ENCODE data around the gene TNS1.

Gene TNS1

DNA sequence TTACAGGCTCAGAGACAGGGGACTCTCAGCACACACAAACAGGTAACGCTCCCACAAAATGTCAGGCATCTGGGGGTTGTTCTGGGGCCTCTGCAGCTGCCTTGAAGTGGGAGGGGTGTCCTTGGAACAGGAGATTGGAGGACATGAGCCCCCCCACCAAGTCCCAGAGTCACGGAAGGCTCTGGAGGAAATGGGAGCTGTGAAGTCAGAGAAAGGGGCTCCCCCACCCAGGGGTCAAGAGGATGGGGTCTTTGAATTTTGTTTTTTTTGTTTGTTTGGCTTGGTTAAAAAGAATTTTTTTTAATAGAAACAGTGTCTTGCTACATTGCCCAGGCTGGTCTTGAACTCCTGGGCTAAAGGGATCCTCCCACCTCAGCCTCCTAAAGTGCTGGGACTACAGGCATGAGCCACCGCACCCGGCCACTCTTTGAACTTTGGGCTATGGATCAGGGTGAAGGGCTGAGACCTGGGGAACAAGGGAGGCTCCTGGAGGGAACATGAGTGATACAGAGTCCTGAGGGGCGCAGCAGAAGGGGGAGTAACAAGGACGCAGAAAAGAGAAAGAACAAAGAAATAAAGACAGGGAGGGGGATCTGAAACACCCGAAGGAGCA is 46.8 kb downstream of the TNS1 start:
- no peak for DNase-seq

DNA sequence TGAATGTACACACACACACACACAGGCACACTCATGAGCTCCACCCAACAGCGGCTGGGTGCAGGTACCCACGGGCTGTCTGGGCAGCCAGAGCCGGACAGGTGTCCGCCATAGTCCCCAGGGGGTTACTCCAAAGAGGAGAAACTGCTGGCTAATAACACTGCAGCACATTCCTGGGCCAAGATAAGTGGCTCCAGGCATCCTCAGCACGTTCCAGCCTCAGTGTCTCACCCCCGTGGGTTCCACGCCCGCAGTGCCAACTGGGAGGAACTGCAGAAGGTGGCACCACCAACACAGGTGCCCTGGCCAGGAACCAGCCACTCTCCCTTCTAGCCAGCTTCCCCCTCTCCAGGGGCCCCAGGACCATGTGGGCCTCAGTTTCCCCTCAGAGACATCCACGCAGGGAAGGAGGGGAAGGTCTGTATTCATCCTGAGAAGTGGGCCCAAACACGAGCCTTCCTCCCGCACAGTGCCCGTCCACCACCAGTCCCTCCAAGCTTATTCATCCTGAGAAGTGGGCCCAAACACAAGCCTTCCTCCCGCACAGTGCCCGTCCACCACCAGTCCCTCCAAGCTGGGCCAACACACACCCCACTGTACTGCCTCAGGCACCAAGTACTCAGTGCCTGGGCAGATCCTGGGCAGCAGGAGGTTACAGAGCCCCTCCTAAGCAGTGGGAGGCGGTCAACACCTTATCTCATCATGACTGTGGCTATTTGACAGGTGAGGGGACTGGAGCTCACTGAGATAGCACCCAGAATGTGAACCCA is 47.6 kb downstream of the TNS1 start:
- DNase-seq: no peak

DNA sequence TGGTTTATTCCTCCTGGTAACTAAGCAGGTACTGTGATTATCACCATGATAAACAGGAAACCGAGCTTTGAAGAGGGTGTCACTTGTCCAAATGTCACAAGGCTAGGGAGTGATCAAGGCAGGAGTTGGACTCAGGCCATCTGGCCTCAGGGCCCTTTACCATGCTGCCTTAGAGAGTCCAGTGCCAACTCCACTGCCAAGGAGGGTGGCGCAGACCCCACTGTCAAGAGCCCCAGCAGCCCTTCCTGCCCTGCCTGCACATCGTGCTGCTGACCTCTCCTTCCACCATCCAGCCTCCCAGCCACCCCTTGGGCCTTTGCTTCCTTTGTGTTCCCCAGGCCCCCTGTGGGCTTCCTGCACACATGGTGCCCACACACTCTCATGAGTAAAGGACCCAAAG is 48.3 kb downstream of the TNS1 start:
- no peak for DNase-seq

DNA sequence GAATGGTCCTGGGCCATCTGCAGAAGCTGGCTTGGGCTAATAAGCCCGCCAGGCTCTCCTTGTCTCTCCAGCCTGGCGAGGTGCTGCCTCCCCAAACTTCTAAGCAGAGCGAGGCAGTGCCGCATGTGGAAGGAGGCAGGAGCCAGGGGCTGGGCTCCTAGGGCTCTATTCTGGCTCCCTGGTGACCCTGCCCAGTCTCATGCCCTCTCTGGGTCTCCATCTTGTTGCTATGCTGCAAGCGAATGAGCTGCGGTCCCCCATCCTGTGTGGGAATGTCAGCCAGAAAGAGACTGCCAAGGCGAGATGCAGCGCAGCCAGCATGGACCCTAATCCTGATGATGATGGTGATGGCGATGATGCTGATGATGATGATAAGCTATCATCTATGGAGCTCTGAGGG is 48.7 kb downstream of the TNS1 start:
- DNase-seq: no peak

DNA sequence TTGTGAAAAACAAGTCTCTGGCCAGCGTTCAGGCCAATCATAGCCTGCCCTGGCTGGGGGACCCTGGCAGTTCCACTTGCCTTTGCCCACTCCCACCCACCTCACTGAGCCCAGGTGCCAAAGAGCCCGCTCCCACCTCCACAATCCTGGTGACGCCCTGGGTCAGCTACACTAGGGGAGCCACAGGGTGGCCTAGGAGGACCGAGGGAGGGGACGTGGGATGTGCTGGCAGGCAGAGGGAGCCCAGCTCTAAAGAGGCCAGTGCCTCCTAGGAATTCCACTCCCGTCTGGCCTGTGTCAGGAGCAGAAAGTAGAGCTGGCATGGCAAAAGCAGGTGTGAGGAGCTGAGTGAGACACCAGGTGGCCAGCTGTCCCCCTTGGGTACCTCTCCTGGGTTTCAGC is 49.3 kb downstream of the TNS1 start:
- no peak for DNase-seq

DNA sequence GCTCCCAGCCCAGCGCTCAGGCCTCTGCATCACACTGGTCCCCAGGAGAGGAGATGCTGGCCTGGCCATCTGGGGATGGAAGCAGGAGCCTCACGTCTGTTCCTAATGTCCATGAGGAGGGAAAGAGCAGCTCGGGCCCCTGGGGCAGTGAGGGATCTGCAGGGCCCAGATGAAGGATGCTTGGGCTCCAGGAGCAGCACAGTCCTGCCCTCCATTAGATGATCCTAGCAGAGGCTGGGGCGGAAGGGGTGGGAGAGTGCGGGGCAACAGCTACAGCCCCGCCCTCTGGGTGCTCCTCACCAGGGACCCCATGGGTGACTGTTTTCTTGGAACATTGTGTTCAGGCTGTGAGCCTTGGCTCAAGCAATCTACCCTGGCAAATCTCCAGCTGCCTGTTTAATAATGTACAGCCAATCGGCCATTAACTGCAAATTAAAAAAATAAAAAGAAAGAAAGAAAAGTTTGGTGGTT is 49.7 kb downstream of the TNS1 start:
- DNase-seq: no peak

DNA sequence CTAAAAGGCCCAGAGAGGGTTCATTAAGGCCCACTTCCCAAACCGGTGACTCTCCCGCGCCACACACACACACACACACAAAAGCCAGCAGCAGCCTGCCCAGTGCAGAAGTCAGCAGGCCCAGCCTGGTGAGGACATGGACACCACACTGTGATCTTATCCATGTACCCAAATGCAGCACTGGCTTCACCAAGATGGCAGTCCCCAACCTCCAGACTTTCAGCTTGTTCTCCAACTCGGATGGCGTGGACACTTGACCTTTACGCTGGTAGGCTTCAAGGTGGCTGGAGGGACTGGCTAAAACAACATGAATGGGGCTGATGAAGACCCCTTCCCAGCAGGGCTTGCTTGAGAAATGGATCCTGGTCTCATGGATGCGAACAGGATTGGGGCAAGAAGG is 50.4 kb downstream of the TNS1 start:
- no peak for DNase-seq

DNA sequence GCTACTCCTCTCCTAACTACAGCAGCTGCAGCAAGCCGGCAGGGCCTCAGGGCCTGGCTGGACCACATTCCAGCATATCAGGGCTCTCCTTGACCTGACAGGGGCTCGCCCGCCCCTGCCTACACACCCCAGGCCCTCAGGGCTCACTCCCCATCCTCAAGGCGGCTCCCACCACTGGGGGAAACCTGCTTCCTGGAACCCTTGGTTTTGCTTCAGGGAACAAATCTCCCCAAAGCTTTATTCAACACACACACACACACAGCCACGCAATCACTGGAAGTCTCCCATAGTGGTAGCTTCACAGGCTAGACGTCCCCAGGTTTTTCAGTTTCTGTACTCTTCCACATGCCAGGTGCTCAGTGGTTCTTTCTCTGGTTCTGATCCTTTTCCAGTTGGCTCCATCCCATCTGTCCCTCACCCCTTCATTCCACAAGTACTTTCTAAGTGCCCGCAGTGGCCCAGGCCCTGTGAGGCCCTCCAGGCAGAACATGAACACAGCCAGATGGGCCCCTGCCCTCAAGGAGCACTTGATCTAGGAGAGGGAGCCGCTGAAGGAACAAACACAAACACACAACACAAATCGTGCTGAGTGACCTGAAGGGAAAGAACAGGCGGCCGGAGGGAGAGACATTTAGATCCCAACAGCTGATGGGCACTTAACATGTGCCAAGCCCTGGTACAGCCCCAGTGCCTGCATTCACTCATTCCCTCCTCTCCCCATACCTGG is 51.1 kb downstream of the TNS1 start:
- no peak for DNase-seq

DNA sequence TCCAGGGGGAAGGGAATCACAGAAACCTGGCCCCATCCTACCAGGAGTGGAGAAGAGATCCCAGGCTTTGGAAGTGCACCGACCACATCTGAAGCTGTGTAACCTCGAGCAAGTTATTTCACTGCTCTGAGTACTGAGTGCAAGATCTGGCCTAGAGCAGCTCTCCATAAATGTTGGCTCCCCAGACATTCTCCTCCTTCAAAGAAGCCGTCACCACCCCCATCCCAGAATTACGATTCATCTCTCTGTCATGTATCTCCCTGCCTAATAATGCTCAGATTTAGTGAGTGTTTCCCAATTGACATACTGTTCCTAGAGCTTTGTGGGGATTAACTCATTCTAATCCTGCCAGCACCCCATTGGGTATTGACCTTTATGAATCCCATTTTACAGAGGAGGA is 51.7 kb downstream of the TNS1 start:
- no peak for DNase-seq

DNA sequence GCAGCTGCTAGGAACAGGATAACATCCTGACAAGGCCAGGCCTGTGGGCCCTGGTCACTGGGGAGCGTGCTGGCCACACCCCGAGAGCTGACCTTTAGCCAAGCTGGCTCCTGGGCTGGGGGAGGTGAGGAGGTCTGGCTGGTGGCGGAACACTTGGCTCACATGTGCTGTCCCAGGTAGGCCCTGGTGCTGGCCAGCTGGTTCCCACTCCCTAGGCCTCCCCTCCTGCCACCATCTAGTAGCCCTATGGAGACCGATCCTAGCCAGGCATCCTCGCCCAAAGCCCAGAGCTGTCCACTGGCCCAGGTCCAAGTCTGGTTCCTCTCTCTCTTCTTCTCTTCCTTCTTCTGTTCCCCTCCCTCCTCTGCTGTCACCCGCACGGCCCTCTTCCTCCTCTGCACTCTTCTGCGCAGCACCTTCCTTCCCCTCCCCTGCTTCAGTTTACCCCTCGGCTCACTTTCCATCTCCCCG is 52.4 kb downstream of the TNS1 start:
- no peak for DNase-seq

DNA sequence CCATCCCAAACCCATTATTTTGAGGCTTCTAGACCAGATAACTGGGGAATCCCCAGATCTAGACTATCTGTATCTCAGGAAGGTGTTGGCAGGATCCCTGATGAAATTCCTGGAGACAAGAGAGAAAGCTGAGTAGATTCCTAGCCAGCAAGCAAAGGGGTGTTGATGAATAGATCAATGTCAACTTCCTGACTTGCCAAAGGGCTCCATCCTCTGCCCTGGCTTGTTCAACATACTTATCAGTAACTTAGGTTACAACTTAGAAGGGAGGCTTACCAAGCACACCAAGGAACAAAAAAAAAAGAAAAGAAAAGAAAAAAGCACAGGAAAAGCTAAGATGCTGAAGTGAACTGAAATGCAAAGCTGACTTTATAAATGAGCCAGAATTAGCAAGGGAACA is 53.3 kb downstream of the TNS1 start:
- DNase-seq: no peak

DNA sequence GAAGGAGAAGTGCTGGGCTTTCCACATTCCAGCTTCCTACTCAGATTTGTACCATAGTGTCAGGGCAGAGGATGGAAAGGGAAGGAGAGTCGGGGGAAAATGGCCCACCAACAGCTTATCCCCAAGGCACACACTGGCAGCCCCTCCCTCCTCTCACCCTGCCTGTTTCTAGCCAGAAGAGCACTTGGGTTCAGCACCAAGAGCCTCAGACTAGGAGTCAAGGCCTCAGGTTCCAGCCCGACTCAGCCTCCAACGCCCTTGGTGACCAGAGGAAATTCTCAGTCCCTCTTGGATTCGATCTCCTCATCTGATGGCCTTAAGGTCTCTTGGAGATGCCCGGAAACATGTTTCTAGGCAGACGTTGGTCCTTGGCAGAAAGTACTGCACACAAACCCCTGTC is 53.9 kb downstream of the TNS1 start:
- no peak for DNase-seq

DNA sequence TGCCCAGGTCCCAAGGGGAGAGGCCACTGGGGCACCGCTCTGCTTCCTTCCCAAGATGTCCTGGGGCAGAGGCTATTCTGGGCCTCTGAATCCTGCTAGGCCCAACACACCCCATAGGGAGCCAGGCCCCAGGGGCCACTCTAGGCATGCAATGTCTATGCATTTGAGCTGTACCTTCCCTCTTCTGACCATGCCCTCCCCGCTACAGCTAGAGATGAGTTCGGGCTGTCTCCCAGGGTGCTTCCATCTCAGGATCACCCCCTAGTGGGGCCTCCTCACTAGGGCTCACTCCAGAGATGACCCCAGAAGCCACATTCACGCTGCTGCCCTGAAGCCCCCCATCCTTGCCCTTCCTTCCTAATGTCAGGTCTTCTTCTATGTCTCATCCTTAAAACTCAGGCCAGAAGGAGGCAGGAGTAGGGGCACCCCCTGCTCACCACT is 54.4 kb downstream of the TNS1 start:
- no peak for DNase-seq

DNA sequence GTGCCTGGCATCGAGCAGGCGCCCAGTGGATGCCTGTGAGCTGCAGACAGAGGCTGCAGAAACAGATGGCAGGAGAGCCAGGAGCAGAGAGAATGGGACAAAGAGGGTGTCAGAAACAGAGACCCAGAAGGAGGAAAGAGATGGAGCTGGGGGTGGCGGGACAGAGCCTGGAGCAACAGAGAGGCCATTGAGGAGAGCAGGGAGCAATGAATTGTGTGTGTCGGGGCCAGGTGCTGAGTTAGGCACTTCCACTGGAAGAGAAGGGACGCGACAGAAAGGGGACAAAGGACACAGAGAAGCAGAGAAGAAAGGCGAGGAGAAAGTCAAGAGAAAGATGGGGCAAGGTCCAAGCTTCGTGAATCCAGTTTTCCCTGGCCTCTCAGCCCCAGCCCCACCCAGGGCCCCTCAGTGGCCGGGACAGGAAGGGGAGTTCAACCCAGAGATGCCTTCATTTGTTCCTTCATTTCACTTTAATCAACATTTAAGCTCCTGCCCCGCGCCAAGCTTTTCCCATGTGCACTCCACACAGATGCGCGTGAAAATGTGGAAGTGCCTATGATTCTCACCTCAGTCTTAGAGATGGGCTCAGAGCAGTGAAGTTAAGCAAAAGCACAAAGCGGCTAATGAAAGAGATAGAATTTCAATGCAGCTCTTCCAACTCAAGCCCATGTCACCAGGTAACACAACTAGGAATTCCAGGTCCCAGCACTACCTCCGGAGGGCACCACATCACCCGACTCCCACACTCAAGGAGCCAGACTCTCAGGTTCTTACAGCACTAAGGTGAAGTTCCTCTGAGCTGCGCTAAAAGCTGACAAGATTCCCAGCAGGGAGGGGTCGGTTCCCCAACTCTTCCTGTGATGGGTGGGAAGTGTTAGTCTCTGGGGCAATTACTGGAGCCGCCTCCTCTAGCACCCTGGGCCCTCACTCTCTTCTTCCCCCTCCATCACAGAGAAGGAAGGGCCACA is 55.1 kb downstream of the TNS1 start:
- no peak for DNase-seq

DNA sequence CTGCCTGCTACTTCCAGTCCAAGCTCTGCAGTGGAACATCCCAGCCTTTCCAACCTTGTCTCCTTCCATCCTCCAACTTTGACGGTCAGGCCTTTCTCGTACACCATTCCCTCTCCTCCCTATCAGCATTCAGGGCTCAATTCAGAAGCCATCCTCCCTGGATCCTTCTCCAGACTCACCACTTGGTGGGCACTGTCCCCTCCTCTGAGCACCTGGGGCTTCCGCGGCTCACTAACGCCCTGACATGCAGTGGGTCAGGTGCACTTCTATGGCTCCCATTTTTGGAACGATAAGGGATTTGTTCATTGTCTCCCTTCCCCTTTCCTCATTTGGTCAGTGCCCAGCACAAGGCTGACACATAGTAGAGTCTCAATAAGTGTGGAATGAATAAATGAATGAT is 56.7 kb downstream of the TNS1 start:
- DNase-seq: no peak

DNA sequence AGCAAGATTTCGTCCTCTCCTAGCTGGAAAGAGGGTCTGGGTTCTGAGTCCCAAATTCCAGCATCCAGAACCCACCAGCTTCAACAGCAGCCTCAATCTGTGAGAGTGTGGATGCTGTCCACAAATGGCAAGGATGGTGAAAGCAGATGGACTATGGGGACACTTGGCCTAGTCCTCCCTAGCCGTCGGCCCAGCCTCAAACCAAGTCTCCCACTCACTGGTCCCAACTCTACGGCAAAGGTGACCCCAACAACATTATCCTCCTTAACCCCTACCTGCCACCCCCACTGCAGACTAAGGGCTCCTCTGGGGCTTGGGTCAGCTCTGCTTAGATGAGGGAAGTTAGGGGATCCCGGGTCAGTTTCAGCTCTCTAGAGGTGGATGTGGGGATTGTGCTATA is 57.3 kb downstream of the TNS1 start:
- no peak for DNase-seq

DNA sequence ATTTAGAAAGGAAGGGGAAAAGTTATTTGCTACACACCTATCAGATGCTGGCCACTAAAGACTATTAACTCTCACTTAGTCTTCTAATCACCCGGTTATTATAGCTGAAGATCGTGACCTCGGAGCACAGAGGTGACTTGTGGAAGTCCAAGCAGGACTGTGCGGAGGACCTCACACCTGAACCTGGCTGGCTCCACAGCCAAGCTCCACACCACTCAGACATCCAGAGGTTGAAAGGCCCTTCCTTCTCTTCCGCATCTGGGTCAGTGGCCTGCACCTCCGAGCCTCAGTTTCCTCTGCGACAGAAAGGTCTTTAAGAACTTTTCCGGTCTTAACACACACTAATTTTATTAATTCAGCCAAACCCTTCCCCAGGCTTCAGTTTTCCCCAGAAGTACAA is 57.9 kb downstream of the TNS1 start:
- DNase-seq: no peak

DNA sequence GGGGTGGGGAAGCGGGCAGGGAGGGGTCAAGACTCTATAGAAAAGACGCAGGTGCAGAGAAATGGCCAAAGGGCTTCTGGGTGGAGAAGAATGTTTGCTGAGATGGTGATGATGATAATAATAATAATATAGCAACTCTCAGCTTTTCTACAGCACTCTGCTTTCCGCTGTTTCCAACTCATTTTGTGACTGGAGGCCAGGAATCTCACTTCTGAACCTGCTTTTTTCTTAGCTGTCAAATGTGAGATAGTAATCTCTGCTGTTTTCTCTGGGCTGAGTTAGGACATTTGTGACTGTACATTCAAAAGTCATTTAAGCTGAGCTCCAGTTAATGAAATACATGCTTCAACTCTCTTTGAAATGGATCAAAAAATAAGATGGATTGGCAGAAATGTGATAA is 58.4 kb downstream of the TNS1 start:
- no peak for DNase-seq

DNA sequence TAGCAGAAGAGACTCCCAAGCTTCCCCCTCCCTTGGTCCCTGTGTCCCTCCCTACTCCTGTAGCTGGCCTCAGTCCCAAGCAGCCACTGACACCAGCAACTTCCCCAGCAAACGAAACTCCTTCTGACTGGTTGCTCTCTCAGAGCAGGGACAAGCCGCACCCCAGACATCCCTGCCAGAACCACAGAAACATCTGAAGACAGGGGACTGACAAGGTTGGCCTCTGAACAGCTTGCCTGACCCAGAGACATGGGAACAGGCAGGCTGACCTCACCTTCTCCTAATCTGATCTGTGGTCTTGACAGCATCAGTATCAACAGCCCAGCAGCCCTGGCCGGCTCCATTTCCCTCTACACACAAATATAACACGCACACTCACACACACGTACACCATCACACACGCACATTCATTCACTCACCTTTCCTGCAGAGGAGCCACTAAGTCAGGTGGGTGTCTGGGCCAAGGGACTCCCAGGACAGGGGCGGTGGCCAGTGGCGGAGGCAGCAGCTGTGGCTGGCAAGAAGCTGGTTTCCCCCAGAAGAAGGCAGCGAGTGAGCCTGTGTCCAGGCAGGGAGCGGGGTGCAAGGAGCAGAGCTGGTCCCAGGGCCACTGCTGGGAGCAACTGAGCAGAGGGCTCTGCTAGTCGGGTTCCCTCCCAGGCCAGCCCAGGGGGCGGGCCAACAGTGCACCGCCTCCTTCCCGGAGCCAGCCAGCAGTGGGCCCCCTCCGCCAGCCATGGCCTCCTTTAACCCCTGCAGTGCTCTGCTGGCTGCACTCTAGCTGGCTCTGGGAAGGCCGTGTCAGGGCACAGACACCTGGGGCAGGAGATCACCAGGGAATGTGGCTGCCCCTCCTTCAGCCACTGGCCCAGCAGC is 59.1 kb downstream of the TNS1 start:
- peak; percentile 52 for DNase-seq

DNA sequence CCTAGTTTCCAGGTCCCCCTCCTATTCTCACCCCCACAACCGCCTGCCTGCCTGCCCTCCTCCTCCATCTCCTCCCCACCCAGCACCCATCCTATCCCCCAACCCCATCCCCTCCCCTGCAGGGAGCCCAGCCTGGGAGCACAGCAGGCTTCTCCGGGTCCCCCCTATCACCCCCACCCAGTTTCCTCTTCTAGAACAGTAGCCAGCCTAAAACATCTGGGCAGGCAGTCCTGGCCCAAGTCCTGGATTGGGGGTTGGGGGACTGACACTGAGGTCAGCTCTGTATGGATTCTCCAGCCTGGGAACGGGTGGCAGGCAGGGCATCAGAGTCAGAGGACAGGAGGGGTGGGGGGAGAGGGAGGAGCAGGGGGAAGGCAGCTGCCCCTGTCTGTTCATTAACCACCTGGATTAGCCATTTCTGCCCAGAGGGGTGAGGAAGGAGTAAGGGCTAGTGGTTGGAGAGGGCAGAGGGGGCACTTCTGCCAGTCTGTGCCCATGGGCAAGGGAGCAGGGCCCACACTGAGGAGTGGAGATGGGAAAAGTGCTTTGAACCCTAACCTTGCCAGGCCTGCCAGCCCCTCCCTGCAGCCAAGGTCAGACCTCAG is 60.0 kb downstream of the TNS1 start:
- DNase-seq: no peak

Measured in RPMI8226 (cell line).